Neutrophil (primary cell): ENCODE results near the gene HIF3A.

Source experiments
- H3K27ac ChIP-seq: fragments of 200-600 bp; sonication (generic); 2 replicates; pipeline ENCODE4 v1.5.1; 2016; ENCODE audit warnings: mild to moderate bottlenecking, moderate library complexity
- H3K27me3 ChIP-seq: fragments of 200-600 bp; sonication (generic); 2 replicates; pipeline ENCODE4 v1.6.0; 2016; ENCODE audit warnings: mild to moderate bottlenecking
- H3K36me3 ChIP-seq: fragments of 200-600 bp; sonication (generic); 2 replicates; pipeline ENCODE4 v1.5.1; 2017
- H3K4me1 ChIP-seq, 2 experiments: fragments of 200-600 bp in 1 of 2; sonication (generic) in 1 of 2; 1 replicate in 1 of 2; 2 replicates in 1 of 2; pipeline versions ENCODE4 v1.5.1 to v1.6.1; 2013 to 2016; ENCODE audit warnings: low read depth in 1 of 2, low read length in 1 of 2, mild to moderate bottlenecking in 1 of 2, moderate library complexity in 1 of 2; ENCODE audit not compliant: control insufficient read depth in 1 of 2, insufficient read depth in 1 of 2
- H3K4me3 ChIP-seq, 2 experiments: fragments of 200-600 bp in 1 of 2; sonication (generic) in 1 of 2; 1 replicate in 1 of 2; 2 replicates in 1 of 2; pipeline ENCODE4 v1.5.1; 2013 to 2016; ENCODE audit warnings: low read depth in 1 of 2, low read length in 1 of 2, mild to moderate bottlenecking in 1 of 2, moderate library complexity in 1 of 2
- H3K9me3 ChIP-seq: fragments of 200-600 bp; sonication (generic); 2 replicates; pipeline ENCODE4 v1.5.1; 2016
- CTCF ChIP-seq: fragments of 200-600 bp; sonication (generic); IDR thresholded peaks from 2 replicates; pipeline ENCODE4 v1.5.1; 2016; ENCODE audit warnings: antibody characterized with exemption

The HIF3A gene

GRCh38 chr19:46328079-46328478 lies 31.2 kb downstream of the HIF3A start:
- no peak for TF ChIP-seq CTCF

GRCh38 chr19:46330319-46330918 lies 33.6 kb downstream of the HIF3A start:
- no peaks in the 10 kb centered on the region for H3K36me3 ChIP-seq
- no peak for TF ChIP-seq CTCF
- H3K27me3 ChIP-seq = no peaks in the 10 kb centered on the region
- H3K4me1 ChIP-seq = no peaks in the 10 kb centered on the region
- H3K4me3 ChIP-seq = no peak overlapping the region
- no peak overlapping the region for H3K27ac ChIP-seq
- peaks cover 9% of the 10 kb centered on the region for H3K9me3 ChIP-seq

More at GRCh38 chr19:46328079-46328478, 31.2 kb downstream of the HIF3A start:
- Histone ChIP-seq H3K4me3 (no peak overlapping the region), H3K36me3 (no peaks in the 10 kb centered on the region), H3K27ac (no peak overlapping the region), H3K27me3 (no peaks in the 10 kb centered on the region), H3K4me1 (no peaks in the 10 kb centered on the region), H3K9me3 (peaks cover 9% of the 10 kb centered on the region)

GRCh38 chr19:46337487-46337886 lies 40.6 kb downstream of the HIF3A start:
- no peak overlapping the region for H3K27ac ChIP-seq
- no peaks in the 10 kb centered on the region for H3K4me1 ChIP-seq
- TF ChIP-seq CTCF = no peak
- peaks cover 15% of the 10 kb centered on the region for H3K27me3 ChIP-seq
- no peaks in the 10 kb centered on the region for H3K9me3 ChIP-seq
- no peak overlapping the region for H3K4me3 ChIP-seq
- H3K36me3 ChIP-seq = no peaks in the 10 kb centered on the region

GRCh38 chr19:46339446-46339845 lies 42.6 kb downstream of the HIF3A start:
- Histone ChIP-seq H3K9me3 (no peaks in the 10 kb centered on the region), H3K27me3 (peaks cover 22% of the 10 kb centered on the region), H3K27ac (no peak overlapping the region), H3K36me3 (no peaks in the 10 kb centered on the region), H3K4me1 (no peaks in the 10 kb centered on the region), H3K4me3 (no peak overlapping the region)
- TF ChIP-seq CTCF = no peak

GRCh38 chr19:46340051-46340659 lies 43.3 kb downstream of the HIF3A start:
- no peak for TF ChIP-seq CTCF
- no peaks in the 10 kb centered on the region for H3K9me3 ChIP-seq
- H3K27ac ChIP-seq = no peak overlapping the region
- no peaks in the 10 kb centered on the region for H3K36me3 ChIP-seq
- peaks cover 26% of the 10 kb centered on the region for H3K27me3 ChIP-seq
- H3K4me3 ChIP-seq = no peak overlapping the region
- H3K4me1 ChIP-seq = no peaks in the 10 kb centered on the region
